Thyroid gland (tissue), 4 donors: ENCODE data around the gene RNF4. TPM values are rescaled to one million over a fixed set of nuclear protein-coding genes. Genes with fewer than 3 reads are reported as not detected.

Experiments used
- DNase-seq, 2 donors: peaks; one replicate each; pipeline ENCODE4 v3.0.0-alpha.2; 2019
- H3K27ac ChIP-seq, 3 donors: fragments of 200-600 bp; sonication (generic); 1 replicate in 2 of 3; 2 replicates in 1 of 3; pipeline ENCODE4 v1.5.1; 2016 to 2019; ENCODE audit warnings: mild to moderate bottlenecking in 1 of 3, moderate library complexity in 1 of 3
- H3K27me3 ChIP-seq: fragments of 200-600 bp; sonication (generic); one replicate; pipeline ENCODE4 v1.5.1; 2019
- H3K36me3 ChIP-seq, 2 donors: fragments of 200-600 bp; sonication (generic); one replicate each; pipeline ENCODE4 v1.5.1; 2016 to 2019
- H3K4me1 ChIP-seq, 2 donors: fragments of 200-600 bp; sonication (generic); one replicate each; pipeline ENCODE4 v1.5.1; 2017 to 2019
- H3K4me3 ChIP-seq, 3 donors: fragments of 200-600 bp; sonication (generic); replicated peaks in 1 of 3; 1 replicate in 2 of 3; 2 replicates in 1 of 3; pipeline ENCODE4 v1.5.1; 2016; ENCODE audit warnings: mild to moderate bottlenecking in 1 of 3
- H3K9me3 ChIP-seq: fragments of 200-600 bp; sonication (generic); one replicate; pipeline ENCODE4 v1.5.1; 2017
- POLR2A ChIP-seq, 2 donors: fragments of 450-650 bp; IDR thresholded peaks; one replicate each; pipeline ENCODE4 v1.6.1; 2017; ENCODE audit warnings: antibody characterized with exemption in 2 of 2, mild to moderate bottlenecking in 2 of 2, moderate library complexity in 1 of 2
- whole genome bisulfite sequencing, 2 donors: methylation state at CpG; one replicate each; pipeline ENCODE4 v1.1.5; 2017; 5-methylcytosine and 5-hydroxymethylcytosine counted together
- intact Hi-C: fragments of 100-400 bp; cut with DNase I; formaldehyde crosslinking; loops from one replicate; pipeline ENCODE4 v1.15.1; 2023
- total RNA-seq, 4 donors: library from RNA; depleted of rRNA; stranded (reverse); fragments of >200 nt; gene quantifications; one replicate each; pipeline ENCODE4 v1.2.3, GENCODE V29; 2016
- TF ChIP-seq, protein P1 (sequence below), 6 experiments: fragments of 200-600 bp in 3 of 6; fragments of 450-650 bp in 3 of 6; sonication (generic) in 3 of 6; IDR thresholded peaks; one replicate each; pipeline ENCODE4 v1.5.1; 2016 to 2019; ENCODE audit warnings: antibody characterized with exemption in 6 of 6, mild to moderate bottlenecking in 2 of 6, inconsistent platforms in 1 of 6, moderate library complexity in 1 of 6

RNF4 gene
- total RNA-seq, 4 donors from 2014 or later, result 32.8 to 52.0 (median 43.0) TPM

DNA sequence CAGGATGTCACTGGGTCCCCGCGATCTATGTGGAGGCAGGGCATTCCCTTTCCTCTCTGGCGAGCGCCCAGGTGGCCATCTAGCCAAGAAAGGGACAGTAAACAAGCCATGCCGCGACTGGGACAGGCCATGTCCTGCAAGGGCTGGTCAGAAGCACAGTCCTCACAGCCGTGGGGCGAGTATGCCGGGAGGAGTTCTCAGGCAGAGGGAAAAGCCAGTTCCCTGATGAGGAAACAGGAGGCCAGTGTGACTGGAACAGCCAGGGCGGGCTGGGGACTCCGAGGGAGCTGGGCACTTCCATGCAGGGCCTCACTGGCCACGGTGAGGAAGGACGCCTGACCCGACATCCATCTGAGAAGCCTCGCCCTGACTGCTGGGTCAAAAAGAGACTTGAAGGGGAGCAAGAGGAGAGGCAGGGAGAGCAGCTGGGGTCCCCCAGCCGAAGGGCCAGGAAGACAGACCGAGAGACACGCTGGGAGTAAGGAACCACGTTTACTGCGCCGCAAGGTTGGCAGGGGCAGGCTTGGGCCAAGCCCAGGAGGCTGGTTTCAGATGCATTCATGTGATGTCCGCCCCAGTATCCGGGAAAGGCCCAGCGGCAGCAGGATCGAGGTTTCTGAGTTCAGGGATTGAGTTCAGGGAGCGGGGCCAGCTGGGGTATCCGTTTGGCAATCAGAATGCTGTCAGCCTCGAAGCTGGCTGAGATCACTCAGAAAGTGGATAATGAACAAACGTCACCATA, 35.1 kb upstream of the RNF4 start:
- WGBS, 2 donors, result 75 to 81% methylated on average over 23 to 29 of the region's 29 CpGs
- Histone ChIP-seq H3K4me3 (no peak overlapping the region), H3K27me3 (no peaks in the 10 kb centered on the region), H3K36me3 (no peaks in the 10 kb centered on the region), H3K4me1 (no peaks in the 10 kb centered on the region), H3K9me3 (no peaks in the 10 kb centered on the region), H3K27ac (no peak overlapping the region)
- intact Hi-C loops, result no loop called here
- no peak for TF ChIP-seq POLR2A (IDR thresholded peaks at IDR 0.05)
- TF ChIP-seq, protein P1, sequence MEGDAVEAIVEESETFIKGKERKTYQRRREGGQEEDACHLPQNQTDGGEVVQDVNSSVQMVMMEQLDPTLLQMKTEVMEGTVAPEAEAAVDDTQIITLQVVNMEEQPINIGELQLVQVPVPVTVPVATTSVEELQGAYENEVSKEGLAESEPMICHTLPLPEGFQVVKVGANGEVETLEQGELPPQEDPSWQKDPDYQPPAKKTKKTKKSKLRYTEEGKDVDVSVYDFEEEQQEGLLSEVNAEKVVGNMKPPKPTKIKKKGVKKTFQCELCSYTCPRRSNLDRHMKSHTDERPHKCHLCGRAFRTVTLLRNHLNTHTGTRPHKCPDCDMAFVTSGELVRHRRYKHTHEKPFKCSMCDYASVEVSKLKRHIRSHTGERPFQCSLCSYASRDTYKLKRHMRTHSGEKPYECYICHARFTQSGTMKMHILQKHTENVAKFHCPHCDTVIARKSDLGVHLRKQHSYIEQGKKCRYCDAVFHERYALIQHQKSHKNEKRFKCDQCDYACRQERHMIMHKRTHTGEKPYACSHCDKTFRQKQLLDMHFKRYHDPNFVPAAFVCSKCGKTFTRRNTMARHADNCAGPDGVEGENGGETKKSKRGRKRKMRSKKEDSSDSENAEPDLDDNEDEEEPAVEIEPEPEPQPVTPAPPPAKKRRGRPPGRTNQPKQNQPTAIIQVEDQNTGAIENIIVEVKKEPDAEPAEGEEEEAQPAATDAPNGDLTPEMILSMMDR (IDR thresholded peaks at IDR 0.05), result no peak
- no peak for DNase-seq

DNA sequence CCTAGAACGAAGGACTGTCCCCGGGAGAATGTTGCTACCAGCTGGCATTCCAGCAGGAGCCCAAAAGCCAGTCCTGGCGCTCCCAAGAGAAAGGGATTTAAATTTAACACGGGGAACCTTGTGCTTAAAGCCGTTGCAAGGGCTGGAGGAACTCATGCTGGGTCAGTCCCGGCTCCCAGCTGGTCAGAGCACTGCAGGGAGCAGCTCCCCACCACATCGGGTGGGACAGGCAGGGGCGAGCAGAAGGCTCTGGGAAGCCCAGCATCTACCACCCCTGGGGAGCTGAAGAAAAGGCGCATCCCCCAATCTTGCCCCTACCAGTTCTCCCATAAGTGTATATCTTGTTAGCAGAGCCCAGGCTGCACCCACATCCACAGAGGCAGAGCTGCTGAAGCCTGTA, 34.5 kb upstream of the RNF4 start:
- Histone ChIP-seq H3K36me3 (no peaks in the 10 kb centered on the region), H3K4me1 (no peaks in the 10 kb centered on the region), H3K4me3 (no peak overlapping the region), H3K27me3 (no peaks in the 10 kb centered on the region), H3K27ac (no peak overlapping the region), H3K9me3 (no peaks in the 10 kb centered on the region)
- no peak for DNase-seq
- WGBS, 2 donors, result 64 to 69% methylated on average over 6 to 7 of the region's 9 CpGs
- no peak for TF ChIP-seq POLR2A (IDR thresholded peaks at IDR 0.05)
- TF ChIP-seq, protein P1 (IDR thresholded peaks at IDR 0.05), result no peak
- intact Hi-C loops, result no loop called here

DNA sequence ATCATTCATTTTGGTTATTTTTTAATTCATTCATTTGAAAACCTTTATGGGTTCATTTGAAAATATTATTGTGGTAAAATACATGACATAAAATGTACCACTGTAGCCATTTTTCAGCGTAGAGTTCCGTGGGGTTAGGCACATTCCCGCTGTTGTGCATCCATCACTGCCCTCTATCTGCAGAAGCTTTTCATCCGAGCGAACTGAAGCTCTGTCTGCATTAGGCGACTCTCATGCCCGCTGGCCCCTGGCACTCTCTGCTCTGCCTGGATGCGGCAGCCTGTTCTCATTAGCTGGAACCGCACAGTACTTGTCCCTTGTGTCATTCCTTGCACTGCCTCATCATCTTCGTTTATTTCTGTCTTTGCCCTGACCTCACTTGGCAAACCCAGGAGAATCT, 32.6 kb upstream of the RNF4 start:
- no peak overlapping the region for H3K4me3 ChIP-seq
- intact Hi-C loops, result no loop called here
- H3K27ac ChIP-seq, result no peak overlapping the region
- H3K9me3 ChIP-seq, result no peaks in the 10 kb centered on the region
- H3K4me1 ChIP-seq, result no peaks in the 10 kb centered on the region
- no peak for DNase-seq
- 60 to 72% methylated on average over 10 of the region's 10 CpGs for WGBS, 2 donors
- no peak for TF ChIP-seq POLR2A (IDR thresholded peaks at IDR 0.05)
- TF ChIP-seq, protein P1 (IDR thresholded peaks at IDR 0.05), result no peak
- no peaks in the 10 kb centered on the region for H3K27me3 ChIP-seq
- H3K36me3 ChIP-seq, result no peaks in the 10 kb centered on the region

DNA sequence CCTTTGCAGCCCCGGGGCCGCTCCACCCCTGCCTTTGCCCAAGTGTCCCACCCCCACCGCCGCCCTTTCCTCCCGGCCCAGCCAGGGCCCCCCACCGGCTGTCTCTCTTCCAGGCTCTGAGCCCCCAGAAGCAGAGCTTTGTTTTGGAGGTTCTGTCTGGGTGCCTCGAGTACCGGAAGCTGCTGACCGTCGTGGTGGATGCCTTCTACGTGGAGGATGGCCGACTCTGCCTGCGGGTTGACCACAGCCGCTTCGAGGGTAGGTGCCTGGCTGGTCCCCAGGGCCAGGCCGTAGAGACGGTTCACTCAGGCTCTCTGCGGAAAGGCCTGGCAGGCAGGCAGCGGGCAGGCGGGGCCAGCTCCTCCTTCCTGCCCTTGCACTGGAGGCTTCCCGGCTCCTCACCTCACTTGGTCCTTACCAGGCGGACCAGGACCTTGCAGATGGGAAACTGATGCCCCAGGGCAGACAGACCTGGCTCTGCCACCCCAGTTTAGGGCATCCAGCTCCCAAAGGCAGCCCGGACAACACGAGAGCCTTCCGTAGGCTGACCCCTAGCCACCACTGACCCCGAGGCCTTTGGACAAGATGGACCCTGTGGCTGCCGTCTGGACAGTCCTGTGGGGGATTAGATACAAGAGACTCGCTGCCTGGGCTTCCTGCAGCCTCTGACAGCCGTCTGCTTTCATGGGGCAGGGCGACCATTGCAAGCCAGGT, 32.0 kb upstream of the RNF4 start:
- Histone ChIP-seq H3K36me3 (no peaks in the 10 kb centered on the region), H3K4me3 (no peak overlapping the region), H3K27ac (no peak overlapping the region), H3K9me3 (no peaks in the 10 kb centered on the region), H3K27me3 (no peaks in the 10 kb centered on the region), H3K4me1 (no peaks in the 10 kb centered on the region)
- DNase-seq, result no peak
- no peak for TF ChIP-seq POLR2A (IDR thresholded peaks at IDR 0.05)
- TF ChIP-seq, protein P1 (IDR thresholded peaks at IDR 0.05), result no peak
- intact Hi-C loops, result no loop called here
- 74 to 81% methylated on average over 13 to 23 of the region's 30 CpGs for WGBS, 2 donors
